ENCODE measurements around the gene SCCPDH. TPM values are rescaled to one million over a fixed set of nuclear protein-coding genes. Genes with fewer than 3 reads are reported as not detected.

Gene SCCPDH
- 24.7 TPM for polyA plus RNA-seq (2012; ENCODE audit: low read depth, missing spikeins)

GRCh38 chr1:246724016-246724730 is at the start of gene SCCPDH:
SCCPDH (plus strand) TSS chr1:246724409; CDS start chr1:246724423, 14 bp downstream.
- DNase-seq (ENCODE audit: insufficient read length, low spot score), result peak; percentile 92
- TF ChIP-seq POLR2AphosphoS5 (IDR thresholded peaks at IDR 0.05; ENCODE audit: low read depth, low read length) (0 out of 2 replicates have a peak, but pooled peaks have one; percentile 39), POU2F2 (IDR thresholded peaks at IDR 0.05; ENCODE audit: low read depth, low read length) (0 out of 2 replicates have a peak, but pooled peaks have one; percentile 16), PAX5 (IDR thresholded peaks at IDR 0.05; ENCODE audit: insufficient read depth, low read length, severe bottlenecking) (no peak), POLR2A (IDR thresholded peaks at IDR 0.05; ENCODE audit: low read depth, low read length) (peak; percentile 71), SPI1 (IDR thresholded peaks at IDR 0.05; ENCODE audit: low read depth, low read length) (no peak), TAF1 (IDR thresholded peaks at IDR 0.05; ENCODE audit: low read depth, low read length) (0 out of 2 replicates have a peak, but pooled peaks have one; percentile 36)
- peak; percentile 76 for FAIRE-seq

- FAIRE-seq, result no peak
- no peak for DNase-seq (ENCODE audit: insufficient read length, low spot score)
- TF ChIP-seq SPI1 (IDR thresholded peaks at IDR 0.05; ENCODE audit: low read depth, low read length), result no peak
- TF ChIP-seq POU2F2 (IDR thresholded peaks at IDR 0.05; ENCODE audit: low read depth, low read length), result no peak
- no peak for TF ChIP-seq POLR2AphosphoS5 (IDR thresholded peaks at IDR 0.05; ENCODE audit: low read depth, low read length)
- no peak for TF ChIP-seq TAF1 (IDR thresholded peaks at IDR 0.05; ENCODE audit: low read depth, low read length)
- no peak for TF ChIP-seq POLR2A (IDR thresholded peaks at IDR 0.05; ENCODE audit: low read depth, low read length)
- no peak for TF ChIP-seq PAX5 (IDR thresholded peaks at IDR 0.05; ENCODE audit: insufficient read depth, low read length, severe bottlenecking)
These were observed 46.4 kb upstream of the SCCPDH start for GRCh38 chr1:246677842-246678241.

GRCh38 chr1:246678816-246679793 is 45.1 kb upstream of the SCCPDH start:
- FAIRE-seq (no peak), DNase-seq (ENCODE audit: insufficient read length, low spot score) (no peak)
- no peak for TF ChIP-seq PAX5 (IDR thresholded peaks at IDR 0.05; ENCODE audit: insufficient read depth, low read length, severe bottlenecking)
- no peak for TF ChIP-seq SPI1 (IDR thresholded peaks at IDR 0.05; ENCODE audit: low read depth, low read length)
- TF ChIP-seq POLR2A (IDR thresholded peaks at IDR 0.05; ENCODE audit: low read depth, low read length), result no peak
- TF ChIP-seq POLR2AphosphoS5 (IDR thresholded peaks at IDR 0.05; ENCODE audit: low read depth, low read length), result no peak
- no peak for TF ChIP-seq POU2F2 (IDR thresholded peaks at IDR 0.05; ENCODE audit: low read depth, low read length)
- no peak for TF ChIP-seq TAF1 (IDR thresholded peaks at IDR 0.05; ENCODE audit: low read depth, low read length)

- TF ChIP-seq POU2F2 (IDR thresholded peaks at IDR 0.05; ENCODE audit: low read depth, low read length), result no peak
- no peak for TF ChIP-seq TAF1 (IDR thresholded peaks at IDR 0.05; ENCODE audit: low read depth, low read length)
- no peak for TF ChIP-seq POLR2A (IDR thresholded peaks at IDR 0.05; ENCODE audit: low read depth, low read length)
- TF ChIP-seq POLR2AphosphoS5 (IDR thresholded peaks at IDR 0.05; ENCODE audit: low read depth, low read length), result no peak
- TF ChIP-seq PAX5 (IDR thresholded peaks at IDR 0.05; ENCODE audit: insufficient read depth, low read length, severe bottlenecking), result no peak
- TF ChIP-seq SPI1 (IDR thresholded peaks at IDR 0.05; ENCODE audit: low read depth, low read length), result no peak
- FAIRE-seq (no peak), DNase-seq (ENCODE audit: insufficient read length, low spot score) (no peak)
These were observed 44.4 kb upstream of the SCCPDH start for GRCh38 chr1:246679794-246680177.

- DNase-seq (ENCODE audit: insufficient read length, low spot score) (no peak), FAIRE-seq (no peak)
- TF ChIP-seq PAX5 (IDR thresholded peaks at IDR 0.05; ENCODE audit: insufficient read depth, low read length, severe bottlenecking), result no peak
- TF ChIP-seq POLR2A (IDR thresholded peaks at IDR 0.05; ENCODE audit: low read depth, low read length), result no peak
- no peak for TF ChIP-seq POU2F2 (IDR thresholded peaks at IDR 0.05; ENCODE audit: low read depth, low read length)
- no peak for TF ChIP-seq POLR2AphosphoS5 (IDR thresholded peaks at IDR 0.05; ENCODE audit: low read depth, low read length)
- no peak for TF ChIP-seq TAF1 (IDR thresholded peaks at IDR 0.05; ENCODE audit: low read depth, low read length)
- no peak for TF ChIP-seq SPI1 (IDR thresholded peaks at IDR 0.05; ENCODE audit: low read depth, low read length)
These were observed 44.0 kb upstream of the SCCPDH start for GRCh38 chr1:246680190-246680589.

GRCh38 chr1:246680696-246681130 is 43.5 kb upstream of the SCCPDH start:
- no peak for FAIRE-seq
- no peak for DNase-seq (ENCODE audit: insufficient read length, low spot score)
- no peak for TF ChIP-seq POLR2A (IDR thresholded peaks at IDR 0.05; ENCODE audit: low read depth, low read length)
- TF ChIP-seq POLR2AphosphoS5 (IDR thresholded peaks at IDR 0.05; ENCODE audit: low read depth, low read length), result no peak
- no peak for TF ChIP-seq TAF1 (IDR thresholded peaks at IDR 0.05; ENCODE audit: low read depth, low read length)
- TF ChIP-seq SPI1 (IDR thresholded peaks at IDR 0.05; ENCODE audit: low read depth, low read length), result no peak
- no peak for TF ChIP-seq POU2F2 (IDR thresholded peaks at IDR 0.05; ENCODE audit: low read depth, low read length)
- TF ChIP-seq PAX5 (IDR thresholded peaks at IDR 0.05; ENCODE audit: insufficient read depth, low read length, severe bottlenecking), result no peak

- TF ChIP-seq PAX5 (IDR thresholded peaks at IDR 0.05; ENCODE audit: insufficient read depth, low read length, severe bottlenecking) (no peak), POLR2A (IDR thresholded peaks at IDR 0.05; ENCODE audit: low read depth, low read length) (no peak), POU2F2 (IDR thresholded peaks at IDR 0.05; ENCODE audit: low read depth, low read length) (no peak), SPI1 (IDR thresholded peaks at IDR 0.05; ENCODE audit: low read depth, low read length) (no peak), POLR2AphosphoS5 (IDR thresholded peaks at IDR 0.05; ENCODE audit: low read depth, low read length) (no peak), TAF1 (IDR thresholded peaks at IDR 0.05; ENCODE audit: low read depth, low read length) (no peak)
- DNase-seq (ENCODE audit: insufficient read length, low spot score), result no peak
- no peak for FAIRE-seq
These were observed 42.0 kb upstream of the SCCPDH start for GRCh38 chr1:246681900-246682895.

- TF ChIP-seq POU2F2 (IDR thresholded peaks at IDR 0.05; ENCODE audit: low read depth, low read length) (no peak), POLR2AphosphoS5 (IDR thresholded peaks at IDR 0.05; ENCODE audit: low read depth, low read length) (no peak), SPI1 (IDR thresholded peaks at IDR 0.05; ENCODE audit: low read depth, low read length) (no peak), PAX5 (IDR thresholded peaks at IDR 0.05; ENCODE audit: insufficient read depth, low read length, severe bottlenecking) (no peak), TAF1 (IDR thresholded peaks at IDR 0.05; ENCODE audit: low read depth, low read length) (no peak), POLR2A (IDR thresholded peaks at IDR 0.05; ENCODE audit: low read depth, low read length) (no peak)
- DNase-seq (ENCODE audit: insufficient read length, low spot score) (no peak), FAIRE-seq (no peak)
These were observed 40.7 kb upstream of the SCCPDH start for GRCh38 chr1:246683521-246683920.
